Lower lobe of right lung (tissue), 2 donors: ENCODE data around the gene LHPP. TPM values are rescaled to one million over a fixed set of nuclear protein-coding genes. Genes with fewer than 3 reads are reported as not detected.

Source experiments
- ATAC-seq, 2 donors: fragments of 200-7000 bp; cut with Tn5 transposase; one replicate each; pipeline ENCODE4 v1.9.1; 2020 to 2022; ENCODE audit warnings: mild to moderate bottlenecking in 2 of 2, moderate library complexity in 2 of 2
- DNase-seq: peaks from one replicate; pipeline ENCODE4 v3.0.0-alpha.2; 2020
- H3K27ac ChIP-seq: fragments of 200-600 bp; one replicate; pipeline ENCODE4 v1.8.0; 2022
- H3K27me3 ChIP-seq: fragments of 200-600 bp; one replicate; pipeline ENCODE4 v1.8.0; 2022; ENCODE audit warnings: low read depth
- H3K36me3 ChIP-seq: fragments of 200-600 bp; one replicate; pipeline ENCODE4 v1.8.0; 2022; ENCODE audit warnings: mild to moderate bottlenecking
- H3K4me1 ChIP-seq: fragments of 200-600 bp; one replicate; pipeline ENCODE4 v1.8.0; 2022
- H3K4me3 ChIP-seq: fragments of 200-600 bp; one replicate; pipeline ENCODE4 v1.8.0; 2022; ENCODE audit warnings: mild to moderate bottlenecking
- H3K9me3 ChIP-seq: fragments of 200-600 bp; one replicate; pipeline ENCODE4 v1.8.0; 2022
- intact Hi-C: fragments of 100-400 bp; cut with DNase I; formaldehyde crosslinking; loops from one replicate; pipeline ENCODE4 v1.11.0; 2022
- total RNA-seq: library from RNA; stranded (reverse); fragmentation: NEBNext Ultra II Directional; extraction: Animal tissue kit (Norgen Biotek cat#: 25700); gene quantifications from one replicate; pipeline ENCODE4 v1.2.1, GENCODE V29; 2021
- TF ChIP-seq, protein P1 (sequence below): fragments of 200-600 bp; IDR thresholded peaks from one replicate; pipeline ENCODE4 v1.8.0; 2022; ENCODE audit warnings: antibody characterized with exemption, mild to moderate bottlenecking
- donor health status: DM: no; HTN: yes; CAD: no; lungs with severe emphysema.

LHPP gene
- total RNA-seq, 1 donor from 2014 or later = 17.8 TPM

DNA sequence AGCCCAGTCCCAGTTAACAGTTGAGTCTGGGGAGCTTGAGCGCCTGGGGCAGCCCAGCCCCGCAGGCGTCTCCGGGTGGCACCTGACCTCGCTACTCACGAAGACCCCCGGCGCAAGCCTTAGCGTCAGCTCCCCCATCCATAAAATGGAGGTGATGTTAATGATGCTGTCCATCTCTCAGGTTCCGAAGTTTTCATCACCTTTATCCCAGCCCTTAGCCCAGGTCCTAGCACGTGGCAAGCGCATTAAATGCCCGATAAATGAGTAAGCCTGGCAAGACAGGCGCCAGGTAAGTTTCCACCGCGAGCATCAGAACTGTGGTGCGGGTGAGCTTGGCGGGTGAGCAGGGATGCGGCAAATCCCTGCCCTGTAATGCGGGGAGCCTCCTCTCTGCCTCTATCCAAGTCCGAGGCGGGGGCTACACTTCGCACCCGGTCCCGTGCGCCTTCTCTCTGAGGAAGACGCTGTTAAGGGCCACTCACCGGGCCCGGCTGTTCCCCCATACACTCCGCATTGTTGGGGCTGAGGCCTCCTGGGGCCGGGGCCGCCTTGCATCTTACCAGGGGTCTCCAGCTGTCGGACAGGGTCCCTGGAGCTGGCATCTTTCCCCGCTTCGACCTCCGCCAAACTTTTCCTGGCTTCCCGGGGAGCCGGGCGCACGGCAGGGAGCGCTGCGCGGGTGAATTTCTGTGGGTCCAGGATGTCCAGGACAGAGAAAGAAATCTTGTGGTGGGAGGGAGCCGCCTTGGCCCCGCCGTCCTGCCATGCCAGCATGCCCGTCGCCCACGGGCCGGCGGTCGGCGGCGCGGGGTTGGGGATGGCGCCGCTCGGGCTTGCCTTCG, 12.2 kb upstream of the LHPP start:
- DNase-seq (no peak), ATAC-seq (no peak)
- no peaks in the 10 kb centered on the region for H3K36me3 ChIP-seq
- no peak overlapping the region for H3K27ac ChIP-seq
- peak overlapping the region; percentile 14 for H3K4me3 ChIP-seq
- intact Hi-C loops = no loop called here
- peaks cover 97% of the 10 kb centered on the region for H3K27me3 ChIP-seq
- H3K9me3 ChIP-seq = no peaks in the 10 kb centered on the region
- peaks cover 16% of the 10 kb centered on the region for H3K4me1 ChIP-seq
- TF ChIP-seq, protein P1, sequence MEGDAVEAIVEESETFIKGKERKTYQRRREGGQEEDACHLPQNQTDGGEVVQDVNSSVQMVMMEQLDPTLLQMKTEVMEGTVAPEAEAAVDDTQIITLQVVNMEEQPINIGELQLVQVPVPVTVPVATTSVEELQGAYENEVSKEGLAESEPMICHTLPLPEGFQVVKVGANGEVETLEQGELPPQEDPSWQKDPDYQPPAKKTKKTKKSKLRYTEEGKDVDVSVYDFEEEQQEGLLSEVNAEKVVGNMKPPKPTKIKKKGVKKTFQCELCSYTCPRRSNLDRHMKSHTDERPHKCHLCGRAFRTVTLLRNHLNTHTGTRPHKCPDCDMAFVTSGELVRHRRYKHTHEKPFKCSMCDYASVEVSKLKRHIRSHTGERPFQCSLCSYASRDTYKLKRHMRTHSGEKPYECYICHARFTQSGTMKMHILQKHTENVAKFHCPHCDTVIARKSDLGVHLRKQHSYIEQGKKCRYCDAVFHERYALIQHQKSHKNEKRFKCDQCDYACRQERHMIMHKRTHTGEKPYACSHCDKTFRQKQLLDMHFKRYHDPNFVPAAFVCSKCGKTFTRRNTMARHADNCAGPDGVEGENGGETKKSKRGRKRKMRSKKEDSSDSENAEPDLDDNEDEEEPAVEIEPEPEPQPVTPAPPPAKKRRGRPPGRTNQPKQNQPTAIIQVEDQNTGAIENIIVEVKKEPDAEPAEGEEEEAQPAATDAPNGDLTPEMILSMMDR = no peak

DNA sequence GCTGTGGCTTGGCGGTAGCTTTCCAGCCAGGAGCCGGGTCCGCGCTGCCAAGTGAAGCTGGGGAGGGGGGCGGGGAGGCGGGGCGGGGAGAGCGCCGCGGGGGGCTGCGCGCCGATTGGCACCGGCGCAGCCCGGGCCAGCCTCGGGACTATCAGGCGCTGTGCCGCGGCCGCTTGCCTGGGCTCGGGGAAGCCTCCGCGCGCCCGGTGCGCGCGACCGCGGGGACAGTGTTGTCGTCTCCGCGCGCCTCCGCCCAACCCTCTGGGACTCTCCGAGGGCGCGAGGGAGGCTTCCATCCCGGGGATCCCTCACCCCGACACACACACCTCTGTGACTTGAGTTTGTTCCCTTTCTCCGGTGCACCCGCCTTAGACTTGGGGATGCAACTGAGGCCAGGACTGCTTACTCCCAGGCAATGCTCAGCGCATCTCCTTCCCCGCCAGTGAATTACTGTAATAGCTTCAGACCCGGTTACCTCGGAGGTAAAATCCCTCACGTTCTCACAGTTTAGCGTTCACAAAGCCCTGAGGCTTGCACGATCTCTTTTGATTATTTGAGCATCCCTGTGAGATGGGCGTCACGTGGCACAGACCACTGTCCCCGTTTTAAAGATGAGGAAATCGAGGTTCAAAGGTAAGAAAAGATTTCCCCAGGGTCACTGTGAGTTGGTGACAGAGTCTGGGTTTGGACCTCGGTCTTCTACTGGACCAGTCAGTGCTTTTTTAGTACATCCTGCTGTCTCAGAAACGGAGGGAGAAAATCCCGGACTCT, 11.4 kb upstream of the LHPP start, which contains the start of gene NKX1-2:
Gene NKX1-2 (minus strand): TSS at position 24 of the 771 bp plus-strand sequence. CDS start 92 bp downstream, outside the sequence.
- Histone ChIP-seq H3K4me3 (peak within 1 kb of the TSS; percentile 14), H3K27me3 (peaks cover 89% of the 10 kb centered on the region), H3K4me1 (peaks cover 16% of the 10 kb centered on the region)

DNA sequence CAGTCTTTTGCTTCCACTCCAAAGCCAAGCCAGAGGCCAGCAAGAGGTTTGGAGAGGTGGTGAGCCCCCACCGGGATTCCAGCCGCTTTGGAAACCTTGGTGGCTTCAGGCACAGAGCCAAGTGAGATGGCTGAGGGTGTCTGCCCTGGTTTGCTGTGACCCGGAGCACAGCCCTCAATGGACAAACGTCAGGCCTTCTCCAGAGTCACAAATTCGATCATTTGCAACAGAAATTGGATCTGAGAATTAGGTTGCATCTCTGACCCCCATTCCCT, 10.9 kb upstream of the LHPP start:
- intact Hi-C loops = no loop called here
- Histone ChIP-seq H3K27ac (no peak overlapping the region), H3K27me3 (peaks cover 88% of the 10 kb centered on the region), H3K36me3 (no peaks in the 10 kb centered on the region), H3K4me1 (peaks cover 16% of the 10 kb centered on the region), H3K9me3 (no peaks in the 10 kb centered on the region), H3K4me3 (no peak overlapping the region)
- DNase-seq = no peak
- ATAC-seq = no peak
- TF ChIP-seq, protein P1 = no peak

More for the DNA sequence above, 11.4 kb upstream of the LHPP start, which contains the start of gene NKX1-2:
- DNase-seq (no peak), ATAC-seq (peak; percentile 19 to 58)
- H3K36me3 ChIP-seq = no peaks in the 10 kb centered on the region
- H3K27ac ChIP-seq = no peak within 1 kb of the TSS
- TF ChIP-seq, protein P1 = no peak
- intact Hi-C loops = no loop called here
- H3K9me3 ChIP-seq = no peaks in the 10 kb centered on the region

DNA sequence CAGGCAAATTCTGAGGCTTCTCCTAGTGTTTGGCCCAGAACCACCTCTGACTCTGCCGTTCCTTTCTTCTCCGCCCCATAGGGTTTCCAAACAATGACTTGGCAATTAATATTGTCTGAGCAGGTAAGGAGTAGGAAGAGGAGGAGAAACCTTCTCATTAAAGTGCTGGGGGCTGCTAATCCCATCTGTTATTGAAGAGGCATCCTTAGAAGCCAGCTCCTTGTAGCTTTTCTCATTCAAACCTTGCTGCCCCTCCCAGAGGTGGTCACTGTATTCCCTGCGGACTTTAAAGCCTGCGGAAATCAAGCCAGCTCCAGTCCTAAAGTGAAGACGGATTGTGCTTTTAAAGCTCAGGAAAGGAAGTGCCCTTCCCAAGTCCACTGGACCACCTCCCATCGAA, 10.3 kb upstream of the LHPP start:
- no peak for DNase-seq
- no peak overlapping the region for H3K27ac ChIP-seq
- H3K9me3 ChIP-seq = no peaks in the 10 kb centered on the region
- H3K4me1 ChIP-seq = peaks cover 16% of the 10 kb centered on the region
- H3K27me3 ChIP-seq = peaks cover 88% of the 10 kb centered on the region
- TF ChIP-seq, protein P1 = no peak
- ATAC-seq = no peak
- H3K4me3 ChIP-seq = no peak overlapping the region
- intact Hi-C loops = no loop called here
- H3K36me3 ChIP-seq = no peaks in the 10 kb centered on the region

DNA sequence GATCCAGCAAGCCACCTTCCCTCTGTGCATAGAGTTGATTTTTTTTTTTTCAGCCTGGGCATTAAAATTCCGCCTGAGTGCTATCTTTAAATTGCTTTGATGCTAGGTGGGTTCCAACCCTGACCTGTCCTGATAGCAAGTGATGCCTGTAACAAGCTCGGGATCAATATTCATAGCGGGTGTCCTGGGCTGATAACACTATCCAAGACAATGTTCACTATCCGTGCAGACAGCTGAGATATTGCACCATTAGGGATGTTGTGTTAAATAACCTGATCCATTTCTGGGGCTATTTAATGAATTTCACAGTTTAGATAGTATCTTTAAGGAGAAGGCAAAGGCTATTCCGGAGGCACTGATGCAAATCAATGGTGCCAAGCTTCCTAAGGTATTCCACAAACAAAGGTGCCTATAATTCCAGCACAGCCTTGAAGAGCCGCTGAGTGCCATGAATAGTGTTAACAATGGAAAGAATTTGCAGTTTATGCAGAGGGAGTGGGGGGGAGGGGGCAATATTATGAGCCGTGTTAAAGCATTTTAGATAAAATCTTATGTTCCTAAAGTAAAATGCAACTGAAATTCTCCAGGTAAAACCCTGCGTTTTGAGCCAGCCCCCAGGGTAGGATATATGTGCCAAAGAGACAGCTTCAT, 7.5 kb upstream of the LHPP start:
- DNase-seq (no peak), ATAC-seq (no peak)
- intact Hi-C loops = no loop called here
- Histone ChIP-seq H3K4me3 (no peak overlapping the region), H3K27ac (no peak overlapping the region), H3K36me3 (no peaks in the 10 kb centered on the region), H3K9me3 (no peaks in the 10 kb centered on the region), H3K4me1 (peaks cover 7% of the 10 kb centered on the region), H3K27me3 (peaks cover 62% of the 10 kb centered on the region)
- TF ChIP-seq, protein P1 = no peak
